Measurements from ENCODE around the gene COMT. TPM values are rescaled to one million over a fixed set of nuclear protein-coding genes. Genes with fewer than 3 reads are reported as not detected.
"Not testable (repeated sequence)": the region's sequence is repeated elsewhere in the genome, so short reads cannot be mapped to it uniquely, and the experiment has no call there.

Gene COMT
- total RNA-seq, 1 experiment from 2014 or later = 165 TPM

GRCh38 chr22:19928207-19928606, 13.4 kb upstream of the COMT start:
- no peak for DNase-seq (ENCODE audit: low read depth)

- no peak for DNase-seq (ENCODE audit: low read depth)
Measured at GRCh38 chr22:19929586-19930550, 11.7 kb upstream of the COMT start.

- no peak for DNase-seq (ENCODE audit: low read depth)
Measured at GRCh38 chr22:19930551-19931486, 10.8 kb upstream of the COMT start.

- no peak for DNase-seq (ENCODE audit: low read depth)
Measured at GRCh38 chr22:19931514-19931913, 10.1 kb upstream of the COMT start.

GRCh38 chr22:19932367-19933206, 9.0 kb upstream of the COMT start:
- no peak for DNase-seq (ENCODE audit: low read depth)

- no peak for DNase-seq (ENCODE audit: low read depth)
Measured at GRCh38 chr22:19933341-19934241, 8.0 kb upstream of the COMT start.

- DNase-seq (ENCODE audit: low read depth) = not testable (repeated sequence)
Measured at GRCh38 chr22:19935123-19935718, 6.4 kb upstream of the COMT start.

- DNase-seq (ENCODE audit: low read depth) = no peak
Measured at GRCh38 chr22:19936513-19936912, 5.1 kb upstream of the COMT start.

GRCh38 chr22:19937616-19938473, 3.7 kb upstream of the COMT start:
- no peak for DNase-seq (ENCODE audit: low read depth)

- no peak for DNase-seq (ENCODE audit: low read depth)
Measured at GRCh38 chr22:19940536-19941364, 822 bp upstream of the COMT start.

- DNase-seq (ENCODE audit: low read depth) = no peak
Measured at GRCh38 chr22:19942157-19943081, 847 bp downstream of the COMT start.

GRCh38 chr22:19943082-19944026, 1.8 kb downstream of the COMT start:
- peak; percentile 72 for DNase-seq (ENCODE audit: low read depth)

- no peak for DNase-seq (ENCODE audit: low read depth)
Measured at GRCh38 chr22:19948057-19948760, 6.6 kb downstream of the COMT start.

- no peak for DNase-seq (ENCODE audit: low read depth)
Measured at GRCh38 chr22:19951346-19951745, 9.8 kb downstream of the COMT start.

Measured in HT1080 (cell line).